SK-N-MC (cell line): ENCODE results near the gene PARG.
"Not testable (repeated sequence)": the region's sequence is repeated elsewhere in the genome, so short reads cannot be mapped to it uniquely, and the experiment has no call there.

Experiments used
- EZH2 ChIP-seq: fragments of 200-600 bp; sonication (generic); IDR thresholded peaks from one replicate; pipeline ENCODE4 v1.6.1; 2017; ENCODE audit warnings: antibody characterized with exemption
- POLR2AphosphoS5 ChIP-seq: IDR thresholded peaks from 2 replicates; pipeline ENCODE4 v1.6.1; 2012; ENCODE audit warnings: mild to moderate bottlenecking, low read depth, low read length, borderline replicate concordance

- TF ChIP-seq EZH2, POLR2AphosphoS5: not testable (repeated sequence)
These were observed 18.3 kb downstream of the PARG start for GRCh38 chr10:49923572-49923971.
